Cardiac muscle cell (in vitro differentiated cells and primary cell): ENCODE results near the gene SNX30. TPM values are rescaled to one million over a fixed set of nuclear protein-coding genes. Genes with fewer than 3 reads are reported as not detected.

ENCODE experiments used
- DNase-seq, 2 donors: peaks; one replicate each; pipeline versions ENCODE4 v3.0.0 to v3.0.0-alpha.2; 2010 to 2017; ENCODE audit warnings: low read depth in 1 of 2, low spot score in 1 of 2
- H3K27ac ChIP-seq: fragments of 200-600 bp; sonication (generic); 2 replicates; pipeline ENCODE4 v1.5.1; 2016
- H3K27me3 ChIP-seq: fragments of 200-600 bp; sonication (generic); 2 replicates; pipeline ENCODE4 v1.6.0; 2016; ENCODE audit warnings: control low read depth
- H3K36me3 ChIP-seq: fragments of 200-600 bp; sonication (generic); 2 replicates; pipeline ENCODE4 v1.5.1; 2016; ENCODE audit warnings: control low read depth
- H3K4me1 ChIP-seq: fragments of 200-600 bp; sonication (generic); 2 replicates; pipeline ENCODE4 v1.8.1; 2017; ENCODE audit warnings: low read depth, mild to moderate bottlenecking, mixed run types
- H3K4me3 ChIP-seq: fragments of 200-600 bp; sonication (generic); 2 replicates; pipeline ENCODE4 v1.5.1; 2016; ENCODE audit warnings: mild to moderate bottlenecking
- H3K9me3 ChIP-seq: fragments of 200-600 bp; sonication (generic); 2 replicates; pipeline ENCODE4 v1.5.1; 2017; ENCODE audit warnings: low read depth, mild to moderate bottlenecking, control low read depth
- CTCF ChIP-seq: IDR thresholded peaks from 2 replicates; pipeline ENCODE4 v1.5.1; 2012; ENCODE audit warnings: low read depth, mild to moderate bottlenecking, low read length
- polyA plus RNA-seq: library from polyadenylated mRNA; unstranded; fragments of >200 nt; fragmentation: Nextera tagmentation; extraction: Ambion mirVana; gene quantifications from 2 replicates; pipeline ENCODE4 v1.2.1, GENCODE V29; 2016
- total RNA-seq: library from RNA; depleted of rRNA; stranded (reverse); fragments of >200 nt; gene quantifications from 2 replicates; pipeline ENCODE4 v1.2.3, GENCODE V29; 2016

SNX30 gene
- total and polyA plus RNA-seq, 2 experiments from 2014 or later = 3.4 to 8.3 TPM

DNA sequence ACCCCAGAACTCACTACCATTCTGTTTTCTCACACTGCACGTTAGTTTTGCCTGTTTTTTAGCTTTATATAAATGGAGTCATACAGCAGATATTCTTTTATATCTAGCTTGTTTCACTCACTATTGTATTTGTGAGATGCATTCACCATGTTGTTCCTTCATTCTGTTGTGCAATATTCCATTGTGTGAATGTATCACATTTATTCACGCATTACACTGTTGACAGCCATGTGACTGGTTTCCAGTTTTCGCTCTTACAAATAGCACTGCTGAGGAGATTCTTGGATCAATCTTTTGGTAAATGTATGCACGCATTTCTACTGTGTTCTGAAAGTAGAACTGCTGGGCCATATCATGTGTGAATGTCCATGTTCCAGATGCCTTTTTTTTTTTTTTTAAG lies 6.4 kb upstream of the SNX30 start:
- H3K36me3 ChIP-seq = no peaks in the 10 kb centered on the region
- H3K27ac ChIP-seq = no peak overlapping the region
- H3K4me3 ChIP-seq = no peak overlapping the region
- no peaks in the 10 kb centered on the region for H3K27me3 ChIP-seq
- no peaks in the 10 kb centered on the region for H3K4me1 ChIP-seq
- no peak for TF ChIP-seq CTCF
- DNase-seq = peak in 1 of 2 donors; percentile 58
- H3K9me3 ChIP-seq = no peaks in the 10 kb centered on the region

- Histone ChIP-seq H3K27me3 (no peaks in the 10 kb centered on the region), H3K9me3 (no peaks in the 10 kb centered on the region), H3K36me3 (no peaks in the 10 kb centered on the region), H3K4me1 (no peaks in the 10 kb centered on the region), H3K4me3 (no peak overlapping the region), H3K27ac (no peak overlapping the region)
- no peak for TF ChIP-seq CTCF
- DNase-seq = no peak
These were observed 3.5 kb upstream of the SNX30 start for GRCh38 chr9:112747094-112747493.

- H3K4me1 ChIP-seq = no peaks in the 10 kb centered on the region
- no peaks in the 10 kb centered on the region for H3K9me3 ChIP-seq
- no peaks in the 10 kb centered on the region for H3K36me3 ChIP-seq
- TF ChIP-seq CTCF = no peak
- peak overlapping the region; percentile 25 for H3K27ac ChIP-seq
- DNase-seq = no peak
- H3K27me3 ChIP-seq = no peaks in the 10 kb centered on the region
- peak overlapping the region; percentile 95 for H3K4me3 ChIP-seq
These were observed 150 bp downstream of the SNX30 start for GRCh38 chr9:112750764-112751055.

GRCh38 chr9:112751056-112751795 lies 666 bp downstream of the SNX30 start:
- Histone ChIP-seq H3K9me3 (no peaks in the 10 kb centered on the region), H3K4me3 (peak overlapping the region; percentile 95), H3K27me3 (no peaks in the 10 kb centered on the region), H3K36me3 (no peaks in the 10 kb centered on the region), H3K4me1 (no peaks in the 10 kb centered on the region), H3K27ac (peak overlapping the region; percentile 25)
- DNase-seq = peak; percentile 69 to 73
- no peak for TF ChIP-seq CTCF

- Histone ChIP-seq H3K27ac (no peak overlapping the region), H3K27me3 (no peaks in the 10 kb centered on the region), H3K9me3 (no peaks in the 10 kb centered on the region), H3K36me3 (no peaks in the 10 kb centered on the region), H3K4me3 (no peak overlapping the region), H3K4me1 (no peaks in the 10 kb centered on the region)
- no peak for TF ChIP-seq CTCF
- no peak for DNase-seq
These were observed 2.0 kb downstream of the SNX30 start for GRCh38 chr9:112752334-112753125.
